ENCODE measurements around the gene NUMB.
"Not testable (repeated sequence)": the region's sequence is repeated elsewhere in the genome, so short reads cannot be mapped to it uniquely, and the experiment has no call there.

NUMB gene

DNA sequence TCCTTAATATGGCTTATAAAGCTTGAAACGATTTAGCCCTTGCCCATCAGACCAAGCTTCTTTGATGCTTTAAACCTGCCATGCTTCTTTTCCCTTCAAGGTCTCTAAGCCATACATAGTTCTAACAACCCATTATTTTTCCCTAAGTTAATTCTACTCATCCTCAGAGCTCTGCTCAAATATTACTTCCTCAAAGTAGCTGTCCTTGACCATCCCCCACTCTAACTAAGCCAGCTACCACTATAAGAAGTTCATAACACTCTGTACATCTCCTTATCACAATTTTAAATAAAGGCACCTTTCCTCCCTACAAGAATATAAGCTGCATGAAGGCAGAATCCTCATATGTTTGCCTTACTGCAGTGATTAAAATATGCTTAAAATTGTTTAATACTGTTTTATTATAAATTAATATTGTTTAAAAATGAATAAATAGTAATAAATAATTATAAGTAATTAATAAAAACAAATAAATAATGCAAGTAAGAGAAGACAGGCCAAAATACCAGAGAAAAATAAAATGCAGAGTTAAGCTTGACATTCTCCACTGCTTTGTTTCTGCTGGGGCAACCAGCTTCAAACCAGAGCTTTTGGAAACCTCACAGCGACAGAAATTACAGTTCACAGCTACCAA is 76.8 kb downstream of the NUMB start:
- intact Hi-C loops (cut with DNase I): no loop called here
- DNase-seq: no peak

DNA sequence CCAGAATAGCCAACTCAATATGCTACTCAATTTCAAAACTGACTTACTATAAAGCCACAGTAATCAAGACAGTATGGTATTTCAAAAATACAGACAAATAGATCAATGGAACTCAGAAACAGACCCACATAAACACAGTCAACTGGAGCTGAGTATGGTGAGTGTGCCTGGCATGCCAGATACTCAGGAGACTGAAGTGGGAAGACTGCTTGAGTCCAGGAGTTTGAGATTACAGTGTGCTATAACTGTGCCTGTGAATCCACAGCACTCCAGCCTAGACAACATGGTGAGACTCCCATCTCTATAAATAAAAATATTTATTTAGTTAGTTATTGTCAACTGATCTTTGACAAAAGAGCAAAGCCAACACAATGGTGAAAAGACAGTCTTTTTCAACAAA is 81.8 kb downstream of the NUMB start:
- intact Hi-C loops (cut with DNase I): no loop called here
- no peak for DNase-seq

DNA sequence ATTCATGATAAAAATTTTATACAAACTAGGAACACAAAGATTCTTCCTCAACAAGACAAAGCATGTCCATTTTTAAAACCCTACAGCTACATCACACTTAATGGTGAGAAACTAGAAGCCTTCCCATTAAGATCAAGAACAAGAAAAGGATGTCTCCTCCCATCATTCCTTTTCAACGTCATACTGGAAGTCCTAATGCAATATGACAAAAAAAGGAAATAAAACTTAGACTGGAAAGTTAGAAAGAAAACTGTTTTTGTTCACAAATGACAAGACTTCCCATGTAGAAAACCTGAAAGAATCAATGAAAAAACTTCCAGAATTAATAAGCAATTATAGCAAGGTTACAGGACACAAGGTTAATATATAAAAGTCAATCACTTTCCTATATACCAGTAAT is 82.5 kb downstream of the NUMB start:
- intact Hi-C loops (cut with DNase I): no loop called here
- no peak for DNase-seq

DNA sequence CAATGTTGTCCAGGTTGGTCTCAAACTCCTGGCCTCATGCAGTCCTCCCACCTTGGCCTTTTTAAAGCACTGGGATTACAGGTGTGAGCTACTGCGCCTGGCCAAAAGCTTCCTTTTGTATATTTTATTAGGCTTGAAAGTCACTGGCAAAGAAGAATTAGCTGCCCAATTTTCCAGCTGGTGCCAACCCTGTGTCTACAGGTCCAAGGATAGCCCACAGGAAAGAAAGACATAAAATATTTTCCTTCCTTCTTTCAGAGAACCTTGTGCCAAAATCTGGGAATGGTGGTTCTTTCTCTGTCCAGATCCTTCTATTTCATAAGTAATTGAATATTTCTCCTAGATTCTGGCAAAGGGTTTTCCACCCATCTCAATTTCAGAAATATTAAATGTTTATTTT is 84.1 kb downstream of the NUMB start:
- DNase-seq: no peak
- intact Hi-C loops (cut with DNase I): no loop called here

DNA sequence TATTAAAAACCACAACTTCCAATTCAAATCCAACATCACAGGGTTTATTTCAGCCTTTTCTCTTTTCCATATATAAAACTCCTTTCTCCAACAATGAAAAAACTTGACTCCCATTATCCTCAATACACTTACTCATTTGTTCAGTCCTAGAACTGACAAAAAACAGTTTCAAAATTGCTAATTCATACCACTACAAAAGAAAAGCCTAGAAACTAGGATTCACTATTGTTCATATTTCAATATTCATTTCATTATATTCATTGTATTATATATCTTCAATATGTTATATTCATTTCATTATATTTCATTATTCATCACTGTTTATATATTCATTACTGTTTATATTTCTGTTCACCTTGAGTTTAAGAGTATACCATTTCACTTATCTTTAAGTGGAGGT is 85.8 kb downstream of the NUMB start:
- DNase-seq: no peak
- intact Hi-C loops (cut with DNase I): no loop called here

DNA sequence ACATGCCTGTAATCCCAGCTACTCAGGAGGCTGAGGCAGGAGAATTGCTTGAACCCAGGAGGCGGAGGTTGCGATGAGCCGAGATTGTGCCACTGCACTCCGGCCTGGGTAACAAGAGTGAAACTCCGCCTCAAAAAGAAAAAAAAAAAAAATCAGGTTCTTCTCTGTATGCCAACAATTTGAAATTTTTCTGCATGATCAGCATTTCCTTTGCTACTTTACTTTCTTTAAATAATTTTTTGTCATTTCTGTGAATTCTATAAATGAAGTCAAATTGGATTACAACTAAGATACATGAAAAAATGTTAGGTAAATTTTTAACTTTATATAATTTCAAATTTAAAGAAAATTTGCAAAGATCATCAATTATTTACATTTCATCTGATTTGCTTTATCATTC is 87.8 kb downstream of the NUMB start:
- intact Hi-C loops (cut with DNase I): no loop called here
- DNase-seq: no peak

DNA sequence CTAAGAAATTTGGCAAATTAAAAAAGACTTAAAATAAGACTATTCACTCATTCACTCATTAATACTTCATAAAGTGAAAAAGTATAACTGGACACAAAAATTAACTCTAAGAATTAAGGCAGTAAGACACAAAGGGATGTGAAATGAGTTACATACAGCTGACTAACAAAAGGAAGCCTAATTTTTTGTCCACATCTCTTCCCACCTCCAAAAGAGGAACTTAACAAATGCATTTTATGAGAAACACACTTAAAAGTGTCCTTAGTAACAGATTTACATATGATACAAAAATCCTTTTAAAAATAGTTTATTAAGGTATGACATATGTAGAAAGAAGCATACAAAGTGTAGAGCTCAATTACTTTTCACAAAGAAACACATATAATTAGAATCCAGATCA is 88.9 kb downstream of the NUMB start:
- DNase-seq: no peak
- intact Hi-C loops (cut with DNase I): no loop called here

DNA sequence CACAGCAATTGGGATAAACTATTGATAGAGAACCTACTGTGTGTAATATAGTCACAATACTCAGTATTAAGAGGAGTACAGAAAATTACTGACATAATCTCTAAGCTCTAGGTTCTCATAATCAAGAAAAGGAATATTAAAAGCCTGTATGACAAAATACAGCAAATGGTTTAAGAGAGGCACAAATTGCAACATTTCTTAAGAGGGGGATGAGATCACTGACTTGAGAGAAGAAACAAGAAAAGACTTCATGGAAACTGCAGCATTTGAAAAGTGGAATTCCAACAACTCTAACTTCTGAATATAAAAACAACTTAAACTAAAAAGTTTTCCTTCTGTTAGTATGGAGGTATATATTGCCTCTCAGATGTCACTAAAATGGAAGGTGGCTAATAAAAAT is 89.7 kb downstream of the NUMB start:
- no peak for DNase-seq
- intact Hi-C loops (cut with DNase I): no loop called here

DNA sequence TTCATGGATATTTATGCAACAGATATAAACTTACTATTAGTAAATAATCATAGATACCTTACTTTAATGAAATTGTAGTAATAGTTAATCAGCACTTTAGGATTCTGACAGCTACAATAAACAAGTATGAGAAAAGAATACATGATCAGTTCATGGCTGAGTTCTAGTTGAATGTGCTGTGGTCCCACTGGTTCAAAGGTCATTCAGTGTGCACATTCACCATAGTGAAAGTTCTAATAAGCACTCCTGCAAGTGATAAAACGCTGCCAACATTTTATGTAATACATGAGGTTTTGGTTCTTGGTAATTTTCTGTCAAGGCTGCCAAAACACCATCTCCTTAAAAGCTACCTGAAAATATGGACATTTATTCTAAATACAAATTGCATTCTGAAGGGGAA is 92.6 kb downstream of the NUMB start:
- intact Hi-C loops (cut with DNase I): no loop called here

DNA sequence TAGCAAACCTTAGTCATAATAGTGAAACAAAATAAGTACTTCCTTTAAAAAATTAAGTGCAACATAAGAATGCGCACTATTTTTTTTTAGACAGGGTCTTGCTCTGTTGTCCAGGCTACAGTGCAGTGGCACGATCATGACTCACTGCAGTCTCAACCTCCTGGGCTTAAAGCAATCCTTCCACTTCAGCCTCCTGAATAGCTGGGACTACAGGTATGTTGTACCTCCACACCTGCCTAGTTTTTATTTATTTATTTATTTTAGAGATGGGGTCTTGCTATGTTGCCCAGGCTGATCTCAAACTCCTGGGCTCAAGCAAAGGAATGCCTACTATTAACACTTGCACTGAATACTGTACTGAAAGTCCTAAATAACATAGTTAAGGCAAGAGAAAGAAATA is 93.8 kb downstream of the NUMB start:
- intact Hi-C loops (cut with DNase I): no loop called here
- no peak for DNase-seq

More for the DNA sequence above, 92.6 kb downstream of the NUMB start:
- no peak for DNase-seq

DNA sequence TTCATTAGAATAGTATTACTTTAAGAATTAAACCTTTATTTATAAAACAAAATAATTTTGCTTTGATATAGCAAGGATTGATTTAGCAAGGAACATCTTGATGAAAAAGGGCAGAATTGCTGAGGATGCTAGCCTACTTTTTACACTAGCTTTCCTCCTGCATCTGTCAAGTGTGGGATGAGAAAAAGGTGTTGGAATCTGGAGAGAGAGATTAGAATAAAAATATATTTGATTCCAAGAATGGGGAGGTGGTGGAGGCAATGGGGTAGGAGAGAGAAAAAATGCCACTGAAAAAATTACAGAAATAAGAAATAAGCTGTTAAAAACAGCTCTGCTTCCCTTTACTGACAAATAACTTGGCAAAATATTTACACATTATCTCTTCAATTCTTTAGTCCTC is 98.9 kb downstream of the NUMB start:
- DNase-seq: peak in 6 of 42 donors; percentile 9 to 42 (median 20)
- intact Hi-C loops (cut with DNase I): no loop called here

DNA sequence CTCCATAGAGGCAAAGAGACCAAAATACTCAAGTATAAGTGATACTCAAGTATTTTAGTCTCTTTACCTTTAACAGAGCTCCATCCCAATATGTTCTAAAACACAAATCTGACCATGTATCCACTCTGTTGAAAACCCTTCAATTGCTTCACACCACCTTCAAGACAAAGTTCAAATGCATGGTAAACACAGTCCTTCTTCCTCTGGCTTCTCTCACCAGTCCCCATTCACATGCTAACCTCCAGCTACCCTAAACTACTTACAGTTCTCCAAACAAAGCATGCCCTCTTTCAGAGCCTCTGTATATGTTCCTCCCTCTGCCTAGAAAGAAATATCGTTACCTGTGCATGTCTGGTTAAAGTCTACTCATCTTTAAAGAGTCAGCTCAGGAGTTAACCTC is 100.2 kb downstream of the NUMB start:
- no peak for DNase-seq
- intact Hi-C loops (cut with DNase I): no loop called here

DNA sequence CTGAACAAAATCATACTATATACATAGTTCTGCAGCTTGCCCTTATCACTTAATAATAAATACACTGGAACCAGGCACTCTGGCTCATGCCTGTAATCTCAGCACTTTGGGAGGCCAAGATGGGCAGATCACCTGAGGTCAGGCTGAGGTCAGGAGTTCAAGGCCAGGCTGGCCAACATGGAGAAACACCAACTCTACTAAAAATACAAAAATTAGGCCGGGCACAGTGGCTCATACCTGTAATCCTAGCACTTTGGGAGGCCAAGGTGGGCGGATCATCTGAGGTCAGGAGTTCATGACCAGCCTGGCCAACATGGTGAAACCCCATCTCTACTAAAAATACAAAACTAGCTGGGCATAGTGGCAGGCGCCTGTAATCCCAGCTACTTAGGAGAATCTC is 109.3 kb downstream of the NUMB start:
- DNase-seq; intact Hi-C loops (cut with DNase I): not testable (repeated sequence)

DNA sequence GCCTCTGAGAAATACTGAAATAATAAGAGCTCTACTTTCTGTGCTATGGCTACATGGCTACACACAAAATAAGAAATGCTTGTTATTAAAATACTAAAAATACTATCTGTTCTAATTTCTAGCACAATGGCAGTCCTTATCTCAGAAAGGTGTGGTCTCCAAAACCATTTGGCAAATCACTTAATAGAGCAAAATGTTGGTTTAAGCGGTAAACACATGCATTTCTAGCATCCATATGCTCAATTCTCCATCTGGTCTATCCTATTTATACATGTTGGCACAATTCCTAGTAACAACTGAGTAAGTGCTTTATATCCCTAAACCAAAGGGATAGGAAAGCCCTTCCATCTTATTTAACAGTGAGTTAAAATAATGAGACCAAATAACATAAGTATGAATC is 114.0 kb downstream of the NUMB start:
- intact Hi-C loops (cut with DNase I): no loop called here
- no peak for DNase-seq

DNA sequence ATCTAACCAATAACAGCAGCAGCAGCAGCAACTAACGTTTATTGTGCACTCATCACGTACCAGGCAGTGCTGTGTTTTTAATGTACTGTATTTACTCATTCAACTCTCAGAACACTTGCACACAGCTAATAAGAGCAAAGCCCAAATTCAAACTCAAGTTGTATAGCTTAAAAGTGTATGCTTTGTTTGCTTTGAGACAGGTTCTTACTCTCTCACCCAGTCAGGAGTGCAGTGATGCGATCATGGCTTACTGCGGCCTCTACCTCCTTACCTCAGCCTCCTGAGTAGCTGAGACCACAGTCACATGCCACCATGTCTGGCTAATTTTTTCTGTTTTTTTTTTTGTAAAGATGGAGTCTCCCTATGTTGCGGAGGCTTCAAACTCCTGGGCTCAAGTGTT is 115.7 kb downstream of the NUMB start:
- intact Hi-C loops (cut with DNase I): no loop called here

DNA sequence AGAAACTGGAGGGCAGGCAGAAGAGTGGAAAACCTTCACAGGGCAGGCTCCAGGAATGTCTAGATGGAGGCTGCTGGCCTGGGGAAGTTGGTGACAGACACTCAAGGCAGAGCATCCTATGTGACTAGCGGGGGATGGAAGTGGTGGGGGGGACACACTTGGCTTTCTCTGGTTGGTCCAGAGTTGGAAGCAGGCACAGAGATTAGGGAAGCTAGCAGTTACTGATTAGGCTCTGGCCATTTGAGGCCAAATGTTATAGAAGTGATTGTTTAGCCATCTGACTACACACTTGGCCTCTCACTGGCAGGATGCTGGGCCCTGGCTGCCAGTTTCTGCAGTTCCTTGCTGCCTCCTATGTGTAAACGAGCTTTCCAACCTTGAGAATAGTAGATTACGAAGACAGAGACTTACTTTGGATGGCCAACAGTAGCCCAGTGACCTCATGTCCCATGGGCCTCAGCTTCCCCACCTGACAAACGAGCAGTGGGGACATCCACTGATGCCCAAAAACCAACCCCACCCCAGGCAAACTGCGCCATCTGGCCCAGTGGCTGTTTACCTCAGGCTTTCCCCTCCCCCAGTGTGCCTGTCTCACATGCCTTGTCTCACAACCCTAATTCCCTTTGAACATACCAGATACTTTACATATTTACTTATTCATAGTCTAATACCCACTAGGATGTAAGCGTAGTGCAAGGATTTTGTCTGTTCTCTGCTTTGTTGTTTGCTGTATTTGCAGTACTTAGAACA is 118.3 kb downstream of the NUMB start:
- no peak for DNase-seq
- intact Hi-C loops (cut with DNase I): no loop called here

More for the DNA sequence above, 115.7 kb downstream of the NUMB start:
- no peak for DNase-seq

DNA sequence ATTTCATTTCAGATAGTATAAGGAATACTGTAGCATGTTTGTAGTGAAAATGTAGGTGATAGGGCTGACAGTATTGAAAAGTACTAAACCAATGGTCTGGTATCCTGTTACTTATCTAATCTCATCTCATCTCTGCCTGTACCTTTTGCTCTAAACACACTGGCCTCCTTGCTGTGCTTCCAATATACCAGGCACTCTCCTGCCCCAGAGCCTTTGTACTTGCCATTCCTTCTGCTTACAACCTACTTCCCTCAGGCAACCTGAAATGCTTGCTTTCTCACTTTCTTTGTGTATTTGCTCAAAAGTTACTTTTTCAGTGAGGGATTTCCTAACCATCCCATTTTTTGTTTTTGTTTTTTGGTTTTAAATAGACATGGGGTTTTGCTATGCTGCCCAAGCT is 119.1 kb downstream of the NUMB start:
- DNase-seq: no peak
- intact Hi-C loops (cut with DNase I): no loop called here

DNA sequence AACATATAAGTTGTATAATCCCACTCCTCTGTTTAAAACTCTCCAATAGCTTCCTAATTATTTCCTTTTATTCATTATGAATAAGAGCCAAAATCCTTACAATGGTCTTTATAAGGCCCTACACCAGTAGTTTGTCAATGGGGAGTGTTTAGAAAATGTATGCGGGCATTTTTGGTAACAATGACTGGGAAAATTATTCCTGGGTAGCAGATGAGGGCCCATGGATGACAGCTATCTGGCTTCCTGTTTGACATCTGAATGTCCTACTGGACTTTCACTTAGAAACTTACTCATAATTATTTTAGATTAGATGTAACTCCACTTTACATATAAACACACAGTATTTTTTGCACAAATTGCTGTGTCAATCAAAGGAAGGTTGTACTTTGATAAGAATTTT is 119.8 kb downstream of the NUMB start:
- DNase-seq: no peak
- intact Hi-C loops (cut with DNase I): no loop called here

DNA sequence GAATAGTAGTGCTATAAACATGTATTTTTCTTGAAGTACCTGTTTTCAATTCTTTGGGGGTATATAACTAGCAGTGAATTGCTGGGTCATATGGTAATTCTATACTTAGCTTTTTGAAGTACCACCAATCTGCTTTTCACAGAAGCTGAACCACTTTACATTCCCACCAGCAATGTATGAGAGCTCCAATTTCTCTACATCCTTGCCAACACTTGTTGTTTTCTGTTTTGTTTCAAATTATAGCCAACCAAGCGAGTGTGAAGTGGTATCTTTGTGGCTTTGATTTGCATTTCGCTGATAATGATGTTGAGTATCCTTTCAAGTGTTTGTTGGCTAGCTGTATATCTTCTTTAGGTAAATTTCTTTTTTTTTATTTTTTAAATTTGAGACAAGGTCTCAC is 125.3 kb downstream of the NUMB start:
- intact Hi-C loops (cut with DNase I): no loop called here
- DNase-seq: no peak

DNA sequence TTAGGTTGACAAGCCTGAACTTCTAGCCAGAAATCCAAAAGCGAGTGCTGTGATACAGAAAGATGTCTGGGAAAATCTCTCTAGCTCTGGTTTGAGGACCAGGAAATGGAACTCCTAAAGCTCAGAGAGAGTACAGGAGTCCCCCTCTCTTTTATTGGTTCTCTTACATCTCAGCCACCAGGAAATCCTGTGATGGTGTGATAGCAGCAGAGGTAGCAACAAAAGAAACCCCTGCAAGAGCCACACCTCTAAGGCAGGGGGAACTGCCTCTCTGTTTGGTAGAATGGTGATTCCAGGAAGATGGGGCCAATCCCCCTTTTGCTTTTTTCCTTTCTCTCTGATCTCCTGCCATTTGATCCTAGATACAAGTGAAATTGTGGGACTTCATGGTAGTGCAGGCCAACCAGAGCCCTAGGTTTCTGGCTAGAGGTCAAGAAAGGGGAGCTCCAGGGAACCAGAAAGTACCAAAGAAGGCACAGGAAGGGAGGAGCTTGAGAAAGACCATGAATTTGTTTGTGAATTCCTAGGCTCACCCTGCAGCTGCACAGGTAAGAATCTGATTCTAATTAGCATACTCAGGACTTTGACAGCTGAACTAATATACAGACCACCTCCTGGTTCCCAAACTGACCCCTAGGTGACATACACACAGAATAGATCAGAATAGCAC is 132.6 kb downstream of the NUMB start:
- no peak for DNase-seq
- intact Hi-C loops (cut with DNase I): no loop called here

DNA sequence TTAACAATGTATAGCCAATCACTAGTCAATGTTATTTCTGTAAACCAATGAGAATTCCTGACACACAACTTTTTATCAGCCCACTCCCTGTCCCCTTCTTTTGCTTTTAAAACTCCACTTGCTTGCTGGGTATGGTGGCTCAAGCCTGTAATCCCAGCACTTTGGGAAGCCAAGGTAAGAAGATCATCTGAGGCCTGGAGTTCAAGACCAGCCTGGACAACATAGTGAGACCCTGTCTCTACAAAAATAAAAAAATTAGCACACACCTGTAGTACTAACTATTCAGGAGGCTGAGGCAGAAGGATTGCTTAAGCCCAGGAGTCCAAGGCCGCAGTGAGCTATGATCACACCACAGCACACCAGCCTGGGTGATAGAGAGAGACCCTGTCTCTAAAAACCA is 133.3 kb downstream of the NUMB start:
- intact Hi-C loops (cut with DNase I): no loop called here
- no peak for DNase-seq
